DOHH2 (cell line): Measurements from ENCODE around the gene LGALS9C.
A peak's percentile ranks its signal among the peaks of the same experiment; 100 is the strongest.
"Not testable (repeated sequence)": the region's sequence is repeated elsewhere in the genome, so short reads cannot be mapped to it uniquely, and the experiment has no call there.

Source experiments
- H3F3A ChIP-seq: fragments of 200-600 bp; sonication (generic), shearing (Covaris generic); 2 replicates; pipeline ENCODE4 v1.6.0; 2016; ENCODE audit warnings: antibody characterized with exemption, mild to moderate bottlenecking; ENCODE audit not compliant: control insufficient read depth, insufficient read depth
- H3K27ac ChIP-seq: fragments of 200-600 bp; sonication (generic); 2 replicates; pipeline ENCODE4 v1.5.1; 2014; ENCODE audit warnings: low read depth, mild to moderate bottlenecking, low read length, moderate library complexity
- H3K27me3 ChIP-seq: fragments of 200-600 bp; sonication (generic); 2 replicates; pipeline ENCODE4 v1.6.1; 2014; ENCODE audit warnings: mild to moderate bottlenecking, low read length, mixed read lengths; ENCODE audit not compliant: control insufficient read depth
- H3K36me3 ChIP-seq: fragments of 200-600 bp; sonication (generic); 2 replicates; pipeline ENCODE4 v1.6.1; 2014; ENCODE audit warnings: mild to moderate bottlenecking, low read length, moderate library complexity, mixed read lengths; ENCODE audit not compliant: control insufficient read depth
- H3K4me1 ChIP-seq: fragments of 200-600 bp; sonication (generic); 2 replicates; pipeline ENCODE4 v1.6.1; 2014; ENCODE audit warnings: mild to moderate bottlenecking, low read length, mixed read lengths; ENCODE audit not compliant: control insufficient read depth
- H3K4me2 ChIP-seq: fragments of 200-600 bp; sonication (generic); 2 replicates; pipeline ENCODE4 v1.6.0; 2014; ENCODE audit warnings: mild to moderate bottlenecking, low read length, moderate library complexity
- H3K4me3 ChIP-seq: fragments of 200-600 bp; sonication (generic); 2 replicates; pipeline ENCODE4 v1.5.1; 2014; ENCODE audit warnings: mild to moderate bottlenecking, low read length, mixed read lengths
- H3K79me2 ChIP-seq: fragments of 200-600 bp; sonication (generic); 2 replicates; pipeline ENCODE4 v1.6.1; 2014; ENCODE audit warnings: mild to moderate bottlenecking, low read length, mixed read lengths; ENCODE audit not compliant: control insufficient read depth
- H3K9me2 ChIP-seq: fragments of 200-600 bp; sonication (generic); replicated peaks from 2 replicates; pipeline ENCODE4 v1.6.1; 2014; ENCODE audit warnings: mild to moderate bottlenecking, low read length, mixed read lengths; ENCODE audit not compliant: control insufficient read depth
- H3K9me3 ChIP-seq: fragments of 200-600 bp; sonication (generic); 2 replicates; pipeline ENCODE4 v1.6.1; 2014; ENCODE audit warnings: antibody characterized with exemption, low read length, mixed read lengths; ENCODE audit not compliant: control insufficient read depth, insufficient read depth
- H4K20me1 ChIP-seq: fragments of 200-600 bp; sonication (generic); 2 replicates; pipeline ENCODE4 v1.6.0; 2014; ENCODE audit warnings: low read depth, mild to moderate bottlenecking, antibody characterized with exemption, low read length, moderate library complexity; ENCODE audit not compliant: control insufficient read depth, insufficient read depth

LGALS9C gene

GRCh38 chr17:18476508-18477308 lies at the start of gene LGALS9C:
Gene LGALS9C (plus strand): TSS chr17:18476789. CDS start chr17:18476855, 66 bp downstream.
- peak within 1 kb of the TSS; percentile 42; the same call in 1 of the 2 replicates for H3K4me2 ChIP-seq
- H3K9me3 ChIP-seq, H3K9me2 ChIP-seq, H4K20me1 ChIP-seq, H3F3A ChIP-seq, H3K27me3 ChIP-seq, H3K4me1 ChIP-seq, H3K36me3 ChIP-seq, H3K79me2 ChIP-seq, H3K4me3 ChIP-seq, H3K27ac ChIP-seq: not testable (repeated sequence)

- H3K36me3 ChIP-seq, result not testable (repeated sequence)
Observed at GRCh38 chr17:18432206-18432605, 44.4 kb upstream of the LGALS9C start.

GRCh38 chr17:18439465-18439870 lies 37.1 kb upstream of the LGALS9C start:
- not testable (repeated sequence) for H3K9me2 ChIP-seq, H3K4me1 ChIP-seq, H3K79me2 ChIP-seq, H3K27ac ChIP-seq, H4K20me1 ChIP-seq, H3K36me3 ChIP-seq, H3K4me3 ChIP-seq, H3F3A ChIP-seq, H3K4me2 ChIP-seq, H3K27me3 ChIP-seq, H3K9me3 ChIP-seq

More at GRCh38 chr17:18432206-18432605, 44.4 kb upstream of the LGALS9C start:
- not testable (repeated sequence) for H3K27me3 ChIP-seq, H3K9me3 ChIP-seq, H3K4me2 ChIP-seq, H3F3A ChIP-seq, H3K4me1 ChIP-seq, H4K20me1 ChIP-seq, H3K9me2 ChIP-seq, H3K79me2 ChIP-seq, H3K4me3 ChIP-seq, H3K27ac ChIP-seq

- not testable (repeated sequence) for H3K27me3 ChIP-seq, H3K9me2 ChIP-seq, H3K4me2 ChIP-seq, H3K27ac ChIP-seq, H4K20me1 ChIP-seq, H3K4me1 ChIP-seq, H3K79me2 ChIP-seq, H3K36me3 ChIP-seq, H3F3A ChIP-seq, H3K4me3 ChIP-seq, H3K9me3 ChIP-seq
Observed at GRCh38 chr17:18442093-18442492, 34.5 kb upstream of the LGALS9C start.

- not testable (repeated sequence) for H4K20me1 ChIP-seq, H3K27me3 ChIP-seq, H3K4me1 ChIP-seq, H3F3A ChIP-seq, H3K36me3 ChIP-seq, H3K79me2 ChIP-seq, H3K9me3 ChIP-seq, H3K4me3 ChIP-seq, H3K27ac ChIP-seq, H3K4me2 ChIP-seq, H3K9me2 ChIP-seq
Observed at GRCh38 chr17:18442532-18442931, 34.1 kb upstream of the LGALS9C start.

GRCh38 chr17:18447476-18448205 lies 28.9 kb upstream of the LGALS9C start:
- not testable (repeated sequence) for H3K4me2 ChIP-seq, H3K9me3 ChIP-seq

GRCh38 chr17:18448311-18448710 lies 28.3 kb upstream of the LGALS9C start:
- H3K4me3 ChIP-seq, H4K20me1 ChIP-seq, H3K4me1 ChIP-seq, H3K9me2 ChIP-seq, H3K27ac ChIP-seq, H3K27me3 ChIP-seq, H3K36me3 ChIP-seq, H3F3A ChIP-seq, H3K4me2 ChIP-seq, H3K79me2 ChIP-seq, H3K9me3 ChIP-seq: not testable (repeated sequence)

More at GRCh38 chr17:18447476-18448205, 28.9 kb upstream of the LGALS9C start:
- H3K27me3 ChIP-seq, H3F3A ChIP-seq, H4K20me1 ChIP-seq, H3K36me3 ChIP-seq, H3K27ac ChIP-seq, H3K79me2 ChIP-seq, H3K4me3 ChIP-seq, H3K4me1 ChIP-seq, H3K9me2 ChIP-seq: not testable (repeated sequence)

- H3K4me3 ChIP-seq, H3F3A ChIP-seq, H3K9me3 ChIP-seq, H3K4me1 ChIP-seq, H3K27me3 ChIP-seq, H3K27ac ChIP-seq, H3K4me2 ChIP-seq, H3K36me3 ChIP-seq, H3K79me2 ChIP-seq, H4K20me1 ChIP-seq, H3K9me2 ChIP-seq: not testable (repeated sequence)
Observed at GRCh38 chr17:18449833-18450232, 26.8 kb upstream of the LGALS9C start.
